GM19467 (cell line): ENCODE results near the gene ERMAP.
"Not testable (repeated sequence)": the region's sequence is repeated elsewhere in the genome, so short reads cannot be mapped to it uniquely, and the experiment has no call there.

ENCODE experiments used
- ATAC-seq: cut with Tn5 transposase; IDR thresholded peaks from one replicate; pipeline ENCODE4 v1.9.1; 2021; ENCODE audit warnings: mild to moderate bottlenecking, moderate library complexity; ENCODE audit not compliant: unreplicated experiment

The ERMAP gene

GRCh38 chr1:42869254-42869653 is 52.3 kb downstream of the ERMAP start:
- not testable (repeated sequence) for ATAC-seq

GRCh38 chr1:42869751-42870150 is 52.8 kb downstream of the ERMAP start:
- ATAC-seq: not testable (repeated sequence)

- not testable (repeated sequence) for ATAC-seq
Observed at GRCh38 chr1:42873108-42873507, 56.2 kb downstream of the ERMAP start.

- ATAC-seq: no peak
Observed at GRCh38 chr1:42873670-42874069, 56.7 kb downstream of the ERMAP start.

- ATAC-seq: no peak
Observed at GRCh38 chr1:42876009-42876408, 59.1 kb downstream of the ERMAP start.

GRCh38 chr1:42877380-42877779 is 60.5 kb downstream of the ERMAP start:
- no peak for ATAC-seq

- no peak for ATAC-seq
Observed at GRCh38 chr1:42880384-42880783, 63.5 kb downstream of the ERMAP start.

- ATAC-seq: no peak
Observed at GRCh38 chr1:42886046-42886739, 69.3 kb downstream of the ERMAP start.

GRCh38 chr1:42886800-42887199 is 69.9 kb downstream of the ERMAP start:
- ATAC-seq: no peak

GRCh38 chr1:42887366-42887765 is 70.4 kb downstream of the ERMAP start:
- ATAC-seq: no peak

- no peak for ATAC-seq
Observed at GRCh38 chr1:42888013-42888633, 71.2 kb downstream of the ERMAP start.

GRCh38 chr1:42889264-42889663 is 72.3 kb downstream of the ERMAP start:
- no peak for ATAC-seq

- no peak for ATAC-seq
Observed at GRCh38 chr1:42891465-42892138, 74.7 kb downstream of the ERMAP start.
